ENCODE measurements around the gene HSP90AB1. TPM values are rescaled to one million over a fixed set of nuclear protein-coding genes. Genes with fewer than 3 reads are reported as not detected.

The HSP90AB1 gene
- total and polyA plus RNA-seq, 2 of the 8 experiments (the other 6 are each of a cell fraction or from before 2014, with no cell fraction given) = 1,564 to 2,297 TPM

- TF ChIP-seq SIN3A (conservative IDR thresholded peaks at IDR 0.05 in 1 of 2, IDR thresholded peaks at IDR 0.05 in 1 of 2; ENCODE audit: low read depth in 1 of 2, low read length in 2 of 2) (0 out of 4 replicates have a peak, but pooled peaks have one; percentile 19 to 32), BRCA1 (IDR thresholded peaks at IDR 0.05; ENCODE audit: low read depth, low read length) (no peak), RFX5 (IDR thresholded peaks at IDR 0.05; ENCODE audit: borderline replicate concordance, low read depth, low read length) (no peak), TAF1 (IDR thresholded peaks at IDR 0.05; ENCODE audit: low read depth, low read length) (peak; percentile 72), CHD1 (IDR thresholded peaks at IDR 0.05; ENCODE audit: low read depth, low read length) (no peak), NRF1 (IDR thresholded peaks at IDR 0.05; ENCODE audit: low read depth, low read length) (no peak)
- TF ChIP-seq, protein P1, sequence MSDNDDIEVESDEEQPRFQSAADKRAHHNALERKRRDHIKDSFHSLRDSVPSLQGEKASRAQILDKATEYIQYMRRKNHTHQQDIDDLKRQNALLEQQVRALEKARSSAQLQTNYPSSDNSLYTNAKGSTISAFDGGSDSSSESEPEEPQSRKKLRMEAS (IDR thresholded peaks at IDR 0.05) = 0 out of 2 replicates have a peak, but pooled peaks have one; percentile 5
These were observed 18.3 kb downstream of the HSP90AB1 start, which contains the start of gene NFKBIE (continued) for GRCh38 chr6:44265007-44265721.
